ENCODE measurements around the gene CTSC.

- TF ChIP-seq POLR2AphosphoS5 (IDR thresholded peaks at IDR 0.05) (no peak), POLR2A (IDR thresholded peaks at IDR 0.05) (no peak), EP300 (IDR thresholded peaks at IDR 0.05) (no peak)
Measured at GRCh38 chr11:88327061-88327460, 10.5 kb downstream of the CTSC start.
